Neural progenitor cell (in vitro differentiated cells): ENCODE results near the gene KCTD13. TPM values are rescaled to one million over a fixed set of nuclear protein-coding genes. Genes with fewer than 3 reads are reported as not detected.
"Not testable (repeated sequence)": the region's sequence is repeated elsewhere in the genome, so short reads cannot be mapped to it uniquely, and the experiment has no call there.

ENCODE experiments used
- DNase-seq: peaks from one replicate; pipeline ENCODE4 v3.0.0-alpha.2; 2016; ENCODE audit warnings: low spot score
- H2AFZ ChIP-seq: fragments of 200-600 bp; sonication (generic); replicated peaks from 2 replicates; pipeline ENCODE4 v1.6.1; 2016; ENCODE audit warnings: antibody characterized with exemption
- H3F3A ChIP-seq: fragments of 200-600 bp; sonication (generic); 2 replicates; pipeline ENCODE4 v1.6.1; 2016; ENCODE audit warnings: antibody characterized with exemption, low read depth
- H3K27ac ChIP-seq: fragments of 200-600 bp; sonication (generic); 2 replicates; pipeline ENCODE4 v1.5.1; 2016; ENCODE audit warnings: mild to moderate bottlenecking
- H3K27me3 ChIP-seq: fragments of 200-600 bp; sonication (generic); 2 replicates; pipeline ENCODE4 v1.6.1; 2016; ENCODE audit warnings: mild to moderate bottlenecking, moderate library complexity
- H3K36me3 ChIP-seq: fragments of 200-600 bp; sonication (generic); 2 replicates; pipeline ENCODE4 v1.5.1; 2016
- H3K4me1 ChIP-seq: fragments of 200-600 bp; sonication (generic); 2 replicates; pipeline ENCODE4 v1.6.1; 2016; ENCODE audit warnings: mixed run types
- H3K4me2 ChIP-seq: fragments of 200-600 bp; sonication (generic); 2 replicates; pipeline ENCODE4 v1.6.1; 2016
- H3K4me3 ChIP-seq: fragments of 200-600 bp; sonication (generic); 2 replicates; pipeline ENCODE4 v1.5.1; 2016
- H3K79me2 ChIP-seq: fragments of 200-600 bp; sonication (generic); 2 replicates; pipeline ENCODE4 v1.6.1; 2016; ENCODE audit warnings: low read depth
- H3K9ac ChIP-seq: fragments of 200-600 bp; sonication (generic); 2 replicates; pipeline ENCODE4 v1.6.1; 2016
- H3K9me3 ChIP-seq: fragments of 200-600 bp; sonication (generic); 2 replicates; pipeline ENCODE4 v1.5.1; 2016; ENCODE audit warnings: low read depth
- H4K20me1 ChIP-seq: fragments of 200-600 bp; sonication (generic); 2 replicates; pipeline ENCODE4 v1.6.1; 2016; ENCODE audit warnings: low read depth
- H3K27ac Mint-ChIP-seq: 3 replicates; pipeline ENCODE4 v1.8.0; 2021; ENCODE audit warnings: mixed read lengths
- H3K27me3 Mint-ChIP-seq: 2 replicates; pipeline ENCODE4 v1.8.0; 2022; ENCODE audit warnings: low read depth, mild to moderate bottlenecking, inconsistent platforms, moderate library complexity, mixed read lengths; ENCODE audit not compliant: insufficient read depth
- H3K36me3 Mint-ChIP-seq: 3 replicates; pipeline ENCODE4 v1.8.0; 2021; ENCODE audit warnings: mixed read lengths
- H3K4me1 Mint-ChIP-seq: 3 replicates; pipeline ENCODE4 v1.8.0; 2021; ENCODE audit warnings: mixed read lengths
- H3K4me3 Mint-ChIP-seq: 3 replicates; pipeline ENCODE4 v1.8.0; 2021; ENCODE audit warnings: mild to moderate bottlenecking, moderate library complexity, mixed read lengths
- H3K9me3 Mint-ChIP-seq: 3 replicates; pipeline ENCODE4 v1.8.0; 2020; ENCODE audit warnings: mixed read lengths
- CTCF ChIP-seq: fragments of 200-600 bp; sonication (generic); IDR thresholded peaks from 2 replicates; pipeline ENCODE4 v1.5.1; 2017; ENCODE audit warnings: antibody characterized with exemption, mild to moderate bottlenecking
- EZH2 ChIP-seq: fragments of 200-600 bp; sonication (generic); IDR thresholded peaks from 2 replicates; pipeline ENCODE4 v1.6.1; 2017; ENCODE audit warnings: antibody characterized with exemption, mild to moderate bottlenecking, moderate library complexity
- EZH2phosphoT487 ChIP-seq: fragments of 200-600 bp; sonication (generic); IDR thresholded peaks from 2 replicates; pipeline ENCODE4 v1.6.1; 2017; ENCODE audit warnings: antibody characterized with exemption
- total RNA-seq: library from RNA; depleted of rRNA; stranded (reverse); fragments of >200 nt; gene quantifications from 2 replicates; pipeline ENCODE4 v1.2.3, GENCODE V29; 2015; ENCODE audit warnings: low replicate concordance

KCTD13 gene
- total RNA-seq, 1 donor from 2014 or later = 3.9 TPM

GRCh38 chr16:29871822-29872546 is 54.0 kb downstream of the KCTD13 start:
- peaks cover 2% of the 10 kb centered on the region for H3K4me1 Mint-ChIP-seq
- no peak overlapping the region for H3K4me3 ChIP-seq
- no peaks in the 10 kb centered on the region for H3K36me3 ChIP-seq
- no peaks in the 10 kb centered on the region for H3K9me3 ChIP-seq
- peaks cover 14% of the 10 kb centered on the region for H3K27me3 ChIP-seq
- no peak overlapping the region for H3K27ac Mint-ChIP-seq
- peaks cover 15% of the 10 kb centered on the region for H3K27me3 Mint-ChIP-seq
- H3K27ac ChIP-seq = no peak overlapping the region
- H3K4me2 ChIP-seq = no peak overlapping the region
- no peaks in the 10 kb centered on the region for H3K4me1 ChIP-seq
- H3K79me2 ChIP-seq = no peaks in the 10 kb centered on the region
- no peak for TF ChIP-seq CTCF
- TF ChIP-seq EZH2phosphoT487 = no peak
- TF ChIP-seq EZH2 = no peak
- H2AFZ ChIP-seq = no peak overlapping the region
- no peaks in the 10 kb centered on the region for H3K36me3 Mint-ChIP-seq
- no peak for DNase-seq
- H4K20me1 ChIP-seq = no peaks in the 10 kb centered on the region
- no peaks in the 10 kb centered on the region for H3K9me3 Mint-ChIP-seq
- H3F3A ChIP-seq = peaks cover 12% of the 10 kb centered on the region
- no peak overlapping the region for H3K9ac ChIP-seq
- no peak overlapping the region for H3K4me3 Mint-ChIP-seq

DNA sequence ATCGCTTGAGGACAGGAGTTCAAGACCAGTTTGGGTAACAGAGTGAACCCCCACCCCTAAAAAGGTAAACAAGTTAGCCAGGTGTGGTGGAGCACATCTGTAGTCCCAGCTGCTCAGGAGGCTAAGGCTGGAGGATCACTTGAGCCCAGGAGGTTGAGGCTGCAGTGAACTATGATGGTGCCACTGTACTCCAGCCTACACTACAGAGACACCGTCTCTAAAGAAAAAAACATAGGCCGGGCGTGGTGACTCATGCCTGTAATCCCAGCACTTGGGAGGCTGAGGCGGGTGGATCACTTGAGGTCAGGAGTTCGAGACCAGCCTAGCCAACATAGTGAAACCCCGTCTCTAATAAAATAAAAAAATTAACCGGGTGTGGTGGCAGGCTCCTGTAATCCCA is 57.0 kb downstream of the KCTD13 start:
- not testable (repeated sequence) for H3K79me2 ChIP-seq, H2AFZ ChIP-seq, H3K9ac ChIP-seq, H3K9me3 ChIP-seq, H3K4me3 ChIP-seq, H3K27ac ChIP-seq, DNase-seq, H3F3A ChIP-seq, H3K9me3 Mint-ChIP-seq, H3K4me1 ChIP-seq, H3K27me3 Mint-ChIP-seq, H3K4me3 Mint-ChIP-seq, H3K36me3 ChIP-seq, H3K4me1 Mint-ChIP-seq, H4K20me1 ChIP-seq, H3K27ac Mint-ChIP-seq, H3K36me3 Mint-ChIP-seq, H3K27me3 ChIP-seq, H3K4me2 ChIP-seq

- no peak overlapping the region for H3K9ac ChIP-seq
- no peak overlapping the region for H3K27ac ChIP-seq
- no peaks in the 10 kb centered on the region for H3K9me3 Mint-ChIP-seq
- H3K4me1 Mint-ChIP-seq = no peaks in the 10 kb centered on the region
- H4K20me1 ChIP-seq = no peaks in the 10 kb centered on the region
- H3K4me3 ChIP-seq = no peak overlapping the region
- H3F3A ChIP-seq = no peaks in the 10 kb centered on the region
- no peaks in the 10 kb centered on the region for H3K36me3 Mint-ChIP-seq
- H3K4me1 ChIP-seq = no peaks in the 10 kb centered on the region
- H3K79me2 ChIP-seq = no peaks in the 10 kb centered on the region
- DNase-seq = no peak
- no peaks in the 10 kb centered on the region for H3K9me3 ChIP-seq
- H3K36me3 ChIP-seq = no peaks in the 10 kb centered on the region
- no peak overlapping the region for H3K4me2 ChIP-seq
- TF ChIP-seq EZH2phosphoT487 (no peak), CTCF (no peak), EZH2 (no peak)
- H2AFZ ChIP-seq = no peak overlapping the region
- peaks cover 3% of the 10 kb centered on the region for H3K27me3 Mint-ChIP-seq
- no peak overlapping the region for H3K4me3 Mint-ChIP-seq
- no peak overlapping the region for H3K27ac Mint-ChIP-seq
- H3K27me3 ChIP-seq = no peaks in the 10 kb centered on the region
These were observed 57.5 kb downstream of the KCTD13 start for GRCh38 chr16:29868396-29869009.

DNA sequence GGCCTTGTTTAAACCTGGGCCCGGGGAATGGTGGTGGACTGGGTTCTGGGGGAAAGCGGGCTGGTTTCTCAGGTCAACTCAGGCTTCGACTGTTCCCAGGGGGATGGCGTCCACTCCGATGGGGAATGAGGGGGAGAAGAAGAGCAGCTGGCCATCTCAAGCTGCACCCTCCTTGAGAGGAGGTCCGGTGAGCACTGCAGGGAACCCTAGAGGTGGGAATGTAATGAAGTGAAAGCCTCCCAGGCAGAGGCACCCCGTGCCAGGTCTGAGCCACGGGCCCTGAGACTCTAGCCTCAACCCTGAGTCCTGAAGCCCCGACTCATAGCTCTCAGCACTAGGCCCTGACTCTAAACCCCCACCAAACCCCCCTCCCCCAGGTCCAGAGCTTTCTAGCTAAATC is 61.8 kb downstream of the KCTD13 start:
- peaks cover 5% of the 10 kb centered on the region for H4K20me1 ChIP-seq
- Mint-ChIP-seq H3K4me1 (peaks cover 6% of the 10 kb centered on the region), H3K9me3 (no peaks in the 10 kb centered on the region), H3K4me3 (peak overlapping the region; percentile 58), H3K27me3 (peaks cover 4% of the 10 kb centered on the region), H3K36me3 (peaks cover 4% of the 10 kb centered on the region), H3K27ac (no peak overlapping the region)
- H3K4me2 ChIP-seq = no peak overlapping the region
- TF ChIP-seq EZH2phosphoT487 = no peak
- no peak for TF ChIP-seq EZH2
- no peak for TF ChIP-seq CTCF
- no peaks in the 10 kb centered on the region for H3K27me3 ChIP-seq
- peaks cover 23% of the 10 kb centered on the region for H3K79me2 ChIP-seq
- no peak overlapping the region for H3K9ac ChIP-seq
- H3F3A ChIP-seq = peaks cover 13% of the 10 kb centered on the region
- no peaks in the 10 kb centered on the region for H3K36me3 ChIP-seq
- no peaks in the 10 kb centered on the region for H3K9me3 ChIP-seq
- DNase-seq = no peak
- no peak overlapping the region for H3K4me3 ChIP-seq
- H3K27ac ChIP-seq = no peak overlapping the region
- no peak overlapping the region for H2AFZ ChIP-seq
- no peaks in the 10 kb centered on the region for H3K4me1 ChIP-seq
